NCI-H2107 (cell line): Measurements from ENCODE around the gene RIPOR3.
"Not testable (repeated sequence)": the region's sequence is repeated elsewhere in the genome, so short reads cannot be mapped to it uniquely, and the experiment has no call there.

ENCODE experiments used
- DNase-seq: peaks from one replicate; lab custom pipeline; 2025; lab: John Stamatoyannopoulos, UW

Gene RIPOR3

DNA sequence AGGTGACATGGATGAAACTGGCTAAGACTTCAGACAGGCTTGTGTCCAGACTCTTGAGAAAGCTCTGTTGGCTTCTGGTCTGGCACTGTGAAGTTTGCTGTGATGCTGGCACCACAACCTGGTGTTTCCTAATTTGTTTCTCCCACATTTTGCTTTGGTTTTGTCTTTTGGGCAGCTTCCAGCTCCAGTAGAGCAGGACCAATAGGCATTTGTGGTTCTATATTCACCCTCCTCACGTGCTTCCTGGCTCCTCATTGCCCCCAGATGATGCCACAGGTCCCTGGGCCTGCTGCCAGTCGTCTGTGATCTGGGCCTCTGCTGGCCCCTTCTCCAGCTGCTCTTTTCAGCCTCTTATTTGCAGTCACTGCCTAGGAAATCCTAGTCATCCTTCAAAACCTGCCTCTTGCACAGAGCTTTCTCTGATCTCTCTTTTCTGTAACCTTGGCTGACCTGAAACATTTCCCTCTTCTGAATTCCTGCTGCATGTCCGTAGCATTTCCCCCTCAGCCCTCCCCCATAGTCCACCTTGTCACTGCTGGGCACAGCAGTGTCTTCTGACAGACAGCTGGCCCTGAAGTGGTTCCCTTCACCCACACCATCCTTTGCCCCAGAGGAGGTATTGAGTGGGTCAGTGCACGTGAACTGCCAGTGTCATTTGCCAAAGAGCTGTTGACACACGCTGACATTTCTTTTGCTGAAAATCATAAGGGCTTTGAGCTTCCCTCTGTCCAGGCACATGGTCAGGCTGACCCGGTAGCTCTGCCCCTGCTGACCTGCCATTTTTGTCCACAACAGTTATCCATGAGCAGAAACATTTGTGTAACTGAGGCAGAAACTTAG lies 118.2 kb downstream of the RIPOR3 start:
- no peak for DNase-seq

DNA sequence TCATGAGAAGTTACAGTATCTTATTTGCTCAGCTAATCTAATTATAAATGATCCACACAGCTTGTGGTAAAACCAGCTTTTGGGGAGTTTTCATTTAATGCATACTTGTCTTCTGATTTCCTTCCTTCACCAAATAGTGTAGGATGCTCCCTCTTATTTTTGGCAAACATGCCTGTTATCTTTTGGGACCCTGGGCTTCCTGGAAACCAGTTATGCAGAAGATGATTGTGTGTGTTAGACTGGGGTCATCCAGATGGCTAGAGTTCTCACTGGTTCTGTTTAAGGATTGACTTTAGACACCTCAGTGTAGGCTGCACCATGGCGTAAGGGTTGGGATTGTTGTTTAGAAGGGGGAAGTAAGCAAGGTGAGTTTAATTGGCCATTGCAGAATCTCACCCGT lies 119.9 kb downstream of the RIPOR3 start:
- DNase-seq = no peak

DNA sequence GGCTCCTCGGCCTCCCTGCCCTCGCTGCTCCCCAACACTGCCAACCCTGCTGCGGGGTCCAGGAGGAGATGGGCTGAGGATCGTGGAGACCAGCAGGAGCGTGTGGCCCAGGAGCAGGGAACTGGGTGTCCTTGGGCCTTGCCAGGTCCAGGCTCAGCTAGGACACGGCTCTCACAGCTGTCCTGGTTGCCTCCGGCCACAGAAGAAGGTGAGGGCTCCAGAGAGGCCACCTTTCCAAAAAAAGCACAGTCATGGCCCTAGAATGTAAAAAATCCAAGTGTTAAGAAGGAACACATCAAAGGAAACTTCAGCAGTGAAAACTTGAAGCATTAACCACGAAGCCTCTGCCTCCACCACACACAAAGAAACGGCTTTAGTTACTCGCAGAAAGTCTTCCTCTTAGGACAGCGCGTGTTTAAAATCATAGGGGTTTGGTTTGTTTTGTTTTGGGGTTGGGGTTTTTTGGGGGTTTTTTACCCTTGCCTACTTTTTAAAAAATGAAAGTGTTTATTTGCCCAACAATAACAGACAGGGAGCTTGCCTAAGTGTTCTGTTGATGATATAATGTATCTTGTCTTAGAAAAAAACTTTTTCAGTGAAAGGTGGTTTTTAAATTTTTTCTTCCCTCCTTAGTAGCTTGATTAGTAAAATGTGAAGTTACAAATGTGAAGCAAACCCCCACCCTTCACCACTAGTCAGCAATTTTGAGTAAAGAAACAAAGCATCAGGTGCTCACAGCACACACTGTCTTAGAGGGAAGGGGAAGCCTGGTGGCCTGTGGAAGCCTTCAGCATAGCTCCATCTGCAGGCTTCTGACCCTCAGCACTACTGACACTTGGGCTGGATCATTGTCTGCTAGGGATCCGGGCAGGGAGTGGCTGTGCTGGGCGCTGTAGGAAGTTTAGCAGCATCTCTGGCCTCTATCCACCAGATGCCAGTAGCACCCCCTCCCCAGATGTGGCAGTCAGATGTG lies 121.2 kb downstream of the RIPOR3 start:
- no peak for DNase-seq

DNA sequence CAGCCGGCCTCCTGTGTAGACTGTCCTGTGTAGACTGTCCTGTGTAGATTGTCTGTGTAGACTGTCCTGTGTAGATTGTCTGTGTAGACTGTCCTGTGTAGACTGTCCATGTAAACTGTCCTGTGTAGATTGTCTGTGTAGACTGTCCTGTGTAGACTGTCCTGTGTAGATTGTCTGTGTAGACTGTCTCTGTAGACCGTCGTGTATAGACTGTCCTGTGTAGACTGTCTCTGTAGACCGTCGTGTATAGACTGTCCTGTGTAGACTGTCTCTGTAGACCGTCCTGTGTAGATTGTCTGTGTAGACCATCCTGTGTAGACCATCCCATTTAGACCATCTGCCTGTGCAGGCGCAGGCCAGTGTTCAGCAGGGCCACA lies 121.9 kb downstream of the RIPOR3 start:
- DNase-seq = not testable (repeated sequence)

DNA sequence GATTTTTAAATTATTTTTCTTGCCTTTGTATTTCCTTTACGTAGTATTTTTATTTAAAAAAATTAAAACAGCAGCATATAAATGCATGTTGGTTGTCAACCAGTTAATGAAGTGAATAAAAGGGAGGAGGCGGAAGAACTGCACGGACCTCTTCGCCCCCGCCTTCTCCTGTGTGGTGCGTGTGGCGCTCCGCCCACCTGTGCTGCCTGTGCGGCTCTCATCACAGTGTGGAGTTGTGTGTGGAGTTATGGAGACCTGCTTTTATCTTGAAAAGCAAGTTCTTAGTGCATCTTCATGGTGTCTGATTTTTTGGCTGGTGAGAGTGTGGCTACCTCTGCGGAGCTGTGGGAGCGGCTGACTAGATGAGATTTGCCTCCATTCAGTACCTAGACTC lies 122.8 kb downstream of the RIPOR3 start:
- no peak for DNase-seq

DNA sequence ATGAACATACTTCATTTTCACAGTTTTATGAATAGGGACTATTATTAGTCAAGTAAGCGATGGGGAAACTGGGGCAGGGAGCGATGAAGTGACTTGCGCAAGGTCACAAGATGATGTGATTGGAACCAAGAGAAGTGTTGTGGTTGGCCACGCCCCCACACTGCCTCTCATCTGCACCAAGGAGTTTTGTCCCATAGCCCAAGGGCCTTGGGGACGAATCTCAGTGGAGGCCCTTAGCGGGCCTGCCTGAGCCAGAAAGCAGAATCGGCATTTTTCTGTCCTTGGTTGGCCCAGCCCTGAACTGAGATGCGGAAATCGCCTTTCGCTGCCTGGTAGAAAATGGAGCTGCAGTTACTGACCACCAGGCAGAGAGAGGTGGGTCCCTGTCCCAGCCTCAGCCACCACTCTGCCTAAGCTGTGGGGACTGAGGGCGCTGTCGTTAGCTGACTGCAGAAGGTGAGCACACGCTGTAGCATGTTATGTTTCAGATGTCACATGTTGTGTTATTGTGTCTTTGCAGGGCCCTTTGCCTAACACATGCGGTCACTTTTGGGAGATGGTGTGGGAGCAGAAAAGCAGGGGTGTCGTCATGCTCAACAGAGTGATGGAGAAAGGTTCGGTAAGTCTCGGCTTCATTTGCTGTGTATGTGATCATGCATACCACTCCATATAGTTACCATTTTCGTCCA lies 123.3 kb downstream of the RIPOR3 start:
- no peak for DNase-seq

DNA sequence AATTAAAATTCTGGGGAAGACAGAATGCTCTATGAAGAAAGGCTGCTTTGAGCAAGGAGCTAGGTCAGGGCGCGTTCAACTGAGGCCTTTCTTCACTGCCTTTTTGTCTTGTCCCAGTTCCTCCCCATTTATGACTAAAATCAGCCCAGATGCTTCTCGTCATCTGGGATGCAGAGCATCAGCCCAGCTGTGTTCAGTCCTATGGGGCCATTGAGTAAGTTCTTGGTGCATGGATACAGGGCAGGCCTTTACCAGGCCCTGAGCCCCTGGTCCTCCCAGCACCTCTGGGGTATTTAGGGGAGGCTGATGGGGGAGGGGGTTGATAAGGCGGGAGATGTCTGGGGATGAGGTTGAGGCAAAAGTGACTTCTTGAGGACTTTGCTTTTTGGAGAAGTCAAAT lies 125.5 kb downstream of the RIPOR3 start:
- no peak for DNase-seq

DNA sequence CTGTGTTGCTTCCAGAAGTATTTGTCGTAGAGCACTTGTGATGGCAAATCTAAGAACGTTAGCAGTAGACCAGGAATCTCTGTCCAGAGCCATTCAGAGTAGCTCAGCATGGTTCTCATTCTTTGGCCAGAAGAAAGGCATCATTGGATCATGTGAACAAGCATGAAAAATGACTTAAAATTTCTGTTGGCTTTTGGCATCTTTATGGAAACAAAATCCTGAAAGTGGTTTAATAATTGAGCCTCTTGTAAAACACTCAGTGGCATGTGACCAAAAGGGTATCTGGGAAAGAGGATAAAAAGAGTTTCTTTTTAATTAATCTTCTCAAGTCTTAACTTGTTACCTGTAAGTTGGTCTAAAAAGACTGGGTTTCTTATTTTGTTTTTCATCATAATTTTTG lies 126.0 kb downstream of the RIPOR3 start:
- DNase-seq = no peak

DNA sequence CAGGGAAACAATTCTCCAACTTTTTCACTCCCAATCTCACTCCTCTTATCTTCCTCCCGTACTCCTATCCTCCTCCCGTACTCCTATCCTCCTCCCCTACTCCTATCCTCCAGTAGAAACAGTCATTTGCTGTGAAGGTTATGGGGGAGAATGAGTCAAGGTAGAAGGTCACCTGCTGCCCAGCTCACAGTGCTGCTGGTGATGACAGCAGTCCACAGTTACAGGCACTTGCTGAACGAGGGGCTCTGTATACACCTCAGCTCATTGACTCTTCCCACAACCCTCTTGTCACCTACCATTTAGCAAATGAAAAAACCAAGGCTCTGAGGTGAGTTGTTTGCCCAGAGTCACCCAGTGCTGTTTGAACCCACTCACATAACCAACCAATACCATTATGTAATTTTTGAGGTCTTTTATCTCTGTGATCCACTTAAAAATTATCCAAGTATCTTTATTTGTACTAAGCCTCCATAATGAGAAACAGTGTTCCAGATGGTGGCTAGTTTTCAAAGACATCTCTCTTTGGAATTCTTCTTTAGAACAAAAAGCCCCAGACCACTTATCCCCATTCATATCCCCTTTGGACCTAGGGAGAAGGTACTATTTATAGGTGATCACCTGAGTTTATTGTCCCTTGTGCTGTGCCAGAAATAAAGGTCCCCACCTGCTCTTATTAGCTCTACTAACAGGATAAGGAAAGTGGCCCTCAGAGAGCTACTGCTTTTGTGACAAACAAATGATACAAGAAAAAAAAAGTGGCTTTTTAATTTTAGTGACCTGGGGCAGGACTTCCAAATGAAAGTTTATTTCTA lies 128.0 kb downstream of the RIPOR3 start:
- DNase-seq = no peak

DNA sequence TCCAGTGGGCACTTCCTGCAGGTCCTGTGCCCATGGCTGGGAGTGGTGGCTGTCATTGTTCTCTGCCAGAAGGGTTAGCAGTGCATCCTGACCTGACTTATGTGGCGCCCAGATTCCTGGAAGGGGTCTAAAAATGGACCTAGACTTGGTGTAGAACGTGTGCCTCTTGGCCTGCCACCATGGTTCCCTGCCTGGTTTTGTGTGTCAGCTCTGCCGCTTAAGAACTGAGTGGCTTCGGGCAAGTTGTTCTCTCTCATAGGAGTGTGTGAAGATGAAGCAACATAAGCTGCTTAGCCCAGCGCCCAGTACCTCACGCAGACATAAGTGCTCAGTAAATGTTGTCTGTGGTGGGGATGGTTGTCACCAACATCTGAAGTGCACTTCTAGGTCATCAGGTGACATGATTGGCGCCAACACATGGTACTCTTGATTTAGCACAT lies 129.1 kb downstream of the RIPOR3 start:
- DNase-seq = no peak

DNA sequence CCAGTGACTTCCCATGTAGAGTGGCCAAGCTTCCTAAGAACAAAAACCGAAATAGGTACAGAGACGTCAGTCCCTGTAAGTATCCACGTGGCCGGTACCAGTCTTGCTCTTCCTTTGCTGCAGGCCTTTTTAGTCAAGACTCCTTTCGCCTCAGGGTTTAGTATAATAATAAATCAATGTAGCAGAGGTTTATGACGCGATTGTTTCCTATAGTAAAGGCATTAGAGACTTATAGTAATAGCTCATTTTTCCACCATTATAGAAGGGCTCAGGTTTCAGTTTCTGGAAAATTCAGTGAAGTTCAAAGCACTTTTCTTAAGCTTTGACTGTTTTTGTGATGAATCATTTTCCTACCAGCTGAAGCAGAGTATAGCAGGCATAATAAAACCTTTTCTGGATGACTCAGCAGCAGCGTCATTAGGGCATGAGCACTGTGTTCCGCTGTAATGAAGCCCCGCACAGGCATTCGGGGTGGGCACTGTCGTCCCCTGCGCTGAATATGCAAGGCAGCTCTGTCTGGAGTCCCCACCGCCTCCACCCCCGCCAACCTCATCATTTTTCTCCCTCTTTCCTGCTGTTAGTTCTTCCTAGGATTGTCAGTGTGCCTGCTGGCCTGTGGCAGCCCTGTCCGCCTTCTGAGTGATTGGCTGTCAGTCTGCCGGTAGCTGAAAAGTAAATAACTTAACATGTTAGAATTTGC lies 129.8 kb downstream of the RIPOR3 start:
- no peak for DNase-seq

DNA sequence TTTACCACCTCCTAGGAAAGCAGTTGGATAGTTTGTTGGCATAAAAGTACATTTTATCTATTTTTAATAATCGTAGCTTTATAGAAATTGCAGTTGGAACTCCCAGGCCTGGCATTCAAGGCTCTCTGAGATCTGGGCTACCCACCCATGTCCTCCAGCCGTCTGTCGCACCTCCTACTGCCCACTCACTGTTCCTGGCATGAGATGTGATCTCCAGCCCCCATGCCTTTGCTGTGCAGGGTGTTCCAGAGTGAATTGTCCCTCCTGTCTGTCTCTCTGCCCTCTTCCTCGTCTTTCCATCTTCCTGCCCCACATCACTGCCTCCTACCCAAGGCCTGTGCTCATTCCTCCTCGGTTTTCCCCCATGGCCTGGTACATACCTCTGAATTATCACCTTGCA lies 130.5 kb downstream of the RIPOR3 start:
- no peak for DNase-seq

DNA sequence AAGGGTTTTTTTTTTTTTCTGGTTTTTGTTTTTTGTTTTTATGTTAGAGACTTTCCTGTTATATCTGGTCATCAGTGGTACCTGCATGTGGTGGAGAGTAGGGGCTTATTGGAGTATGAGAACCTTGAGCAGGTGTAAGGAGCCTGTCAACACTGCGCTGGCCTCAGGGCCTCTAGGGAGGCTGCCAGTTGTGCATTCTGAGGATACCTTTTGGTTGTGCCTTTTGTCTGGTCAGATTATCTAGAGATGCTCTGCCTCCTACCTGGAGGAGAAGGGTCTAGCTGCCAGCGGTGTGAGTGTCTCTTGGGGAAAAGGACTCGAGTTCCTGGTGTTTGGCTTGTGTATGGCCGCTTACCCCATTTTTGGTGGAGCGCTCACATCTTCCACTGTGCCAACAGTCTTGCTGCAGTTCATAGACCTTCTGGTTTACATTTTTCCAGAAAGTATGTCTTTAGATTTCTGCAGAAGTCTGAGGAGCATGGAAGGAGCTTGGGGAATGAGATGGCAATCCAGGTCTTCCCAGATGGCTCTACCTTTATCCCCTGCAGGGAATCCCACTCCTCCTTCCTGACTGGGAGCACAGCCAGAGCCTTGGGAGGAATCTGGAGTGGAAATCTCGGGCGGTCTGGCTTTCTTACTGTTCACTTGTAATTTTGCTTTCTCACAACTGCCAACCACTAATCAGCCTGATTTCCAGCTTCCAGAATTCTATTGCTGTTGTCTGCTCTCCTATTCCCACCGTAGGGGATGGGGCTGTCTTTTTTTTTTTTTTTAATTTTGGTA lies 131.3 kb downstream of the RIPOR3 start:
- no peak for DNase-seq

DNA sequence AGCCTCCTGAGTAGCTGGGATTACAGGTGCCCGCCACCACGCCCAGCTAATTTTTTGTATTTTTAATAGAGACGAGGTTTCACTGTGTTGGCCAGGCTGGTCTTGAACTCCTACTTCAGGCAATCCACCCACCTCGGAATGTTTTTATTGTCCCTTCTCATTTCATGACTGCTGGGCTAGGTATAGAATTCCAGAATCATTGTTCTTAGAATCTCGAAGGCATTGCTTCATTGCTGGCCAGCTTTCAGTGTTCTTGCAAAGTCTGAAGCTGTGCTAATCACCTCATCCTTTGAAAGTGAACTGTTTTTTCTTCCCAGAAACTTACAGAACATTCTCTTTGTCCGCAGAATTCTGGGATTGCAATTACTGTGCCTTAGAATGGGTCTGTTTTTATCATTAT lies 132.2 kb downstream of the RIPOR3 start:
- no peak for DNase-seq

DNA sequence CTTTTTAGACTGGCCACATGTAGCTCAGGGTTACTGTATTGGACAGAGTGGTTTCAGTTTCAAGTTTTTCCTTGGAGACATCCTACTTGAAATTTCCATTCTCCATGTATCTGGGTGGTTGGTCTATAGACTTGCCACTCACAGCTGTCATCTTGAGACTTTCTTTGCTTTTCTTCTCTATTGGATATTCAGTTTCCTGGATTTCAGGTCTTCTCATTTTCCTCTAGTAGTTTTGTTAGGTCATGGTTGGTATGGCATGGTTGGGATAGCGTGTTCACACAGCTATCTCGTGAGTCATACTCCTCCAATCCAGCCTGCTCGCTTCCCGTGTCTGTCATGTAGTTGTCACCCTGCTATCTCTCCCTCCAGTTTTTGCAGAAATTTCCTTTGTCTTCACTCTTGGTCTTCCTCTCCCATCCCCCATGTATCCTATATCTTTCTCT lies 132.8 kb downstream of the RIPOR3 start:
- DNase-seq = no peak

DNA sequence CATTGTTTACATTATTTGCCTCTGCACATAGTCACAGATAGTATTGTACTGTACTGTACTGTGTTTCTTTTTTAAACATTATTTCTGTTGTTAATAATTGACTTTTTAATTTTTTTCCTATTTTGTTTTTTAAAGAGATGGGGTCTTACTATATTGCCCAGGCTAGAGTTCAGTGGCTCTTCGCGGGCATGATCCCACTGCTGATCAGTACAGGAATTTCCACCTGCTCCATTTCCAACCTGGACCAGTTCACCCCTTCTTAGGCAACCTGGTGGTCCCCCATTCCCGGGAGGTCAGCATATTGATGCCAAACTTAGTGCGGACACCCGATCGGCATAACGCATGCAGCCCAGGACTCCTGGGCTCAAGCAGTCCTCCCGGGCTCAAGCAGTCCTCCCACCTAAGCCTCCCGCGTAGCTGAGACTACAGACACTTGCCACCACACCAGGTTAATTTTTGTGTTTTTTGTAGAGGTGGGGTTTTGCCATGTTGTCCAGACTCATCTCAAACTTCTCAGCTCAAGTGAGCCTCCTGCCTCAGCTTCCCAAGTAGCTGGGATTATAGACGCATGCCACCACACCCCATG lies 133.7 kb downstream of the RIPOR3 start:
- no peak for DNase-seq

DNA sequence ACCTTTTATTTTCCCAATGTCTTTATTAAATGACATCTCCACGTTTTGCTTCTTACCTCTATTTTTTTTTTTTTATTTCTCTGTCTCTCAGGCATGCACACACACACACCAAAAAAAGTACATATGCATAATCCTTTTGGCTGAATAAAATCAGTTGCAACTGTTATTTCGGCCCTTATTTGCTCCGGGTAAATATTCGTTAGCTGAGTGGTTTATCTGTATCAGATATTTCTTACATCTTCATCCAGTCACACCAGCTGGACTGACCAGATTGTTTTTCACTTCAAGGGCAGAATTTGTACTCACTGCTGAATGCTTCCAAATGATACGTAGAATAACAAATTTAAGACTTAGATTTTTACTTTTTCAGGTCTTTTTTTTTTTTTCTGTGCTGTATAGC lies 135.7 kb downstream of the RIPOR3 start:
- DNase-seq = no peak

DNA sequence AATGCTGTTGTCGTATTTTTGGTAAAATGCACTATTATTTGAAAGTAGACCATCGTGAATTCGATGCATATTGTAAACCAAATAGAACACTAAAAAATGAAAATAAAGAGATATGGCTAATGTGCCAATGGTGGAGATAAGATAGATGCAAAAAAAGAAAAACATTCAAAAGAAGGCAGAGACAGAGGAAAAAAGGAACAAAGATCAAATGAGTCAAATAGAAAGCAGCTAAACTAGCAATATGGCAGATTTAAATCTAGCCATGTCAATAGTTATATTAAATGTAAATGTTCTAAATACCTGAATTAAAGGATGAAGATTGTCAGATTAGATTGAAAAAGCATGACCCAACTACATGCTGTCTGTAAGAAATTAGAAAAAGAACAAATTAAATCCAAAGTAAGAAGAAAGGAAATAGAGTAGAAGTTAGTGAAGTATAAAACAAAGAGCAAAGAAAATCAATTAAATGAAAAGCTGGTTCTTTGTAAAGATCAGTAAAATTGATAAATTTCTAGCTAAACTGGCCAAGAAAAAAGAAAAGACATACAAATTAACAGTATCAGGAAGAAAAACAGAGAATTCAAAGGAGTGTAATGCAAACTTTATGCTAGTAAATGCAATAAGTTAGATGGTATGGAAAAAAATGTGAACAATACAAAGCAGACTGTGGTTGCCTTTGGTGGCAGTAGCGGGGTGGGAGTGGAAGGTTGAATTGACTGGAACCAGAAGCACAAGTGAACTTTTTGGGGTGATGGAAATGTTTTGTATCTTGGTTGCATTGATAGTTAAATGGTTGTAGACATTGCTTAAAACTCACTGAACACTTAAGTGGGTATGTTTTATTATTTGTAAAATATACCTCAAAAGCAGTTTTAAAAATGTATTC lies 136.4 kb downstream of the RIPOR3 start:
- DNase-seq = no peak

DNA sequence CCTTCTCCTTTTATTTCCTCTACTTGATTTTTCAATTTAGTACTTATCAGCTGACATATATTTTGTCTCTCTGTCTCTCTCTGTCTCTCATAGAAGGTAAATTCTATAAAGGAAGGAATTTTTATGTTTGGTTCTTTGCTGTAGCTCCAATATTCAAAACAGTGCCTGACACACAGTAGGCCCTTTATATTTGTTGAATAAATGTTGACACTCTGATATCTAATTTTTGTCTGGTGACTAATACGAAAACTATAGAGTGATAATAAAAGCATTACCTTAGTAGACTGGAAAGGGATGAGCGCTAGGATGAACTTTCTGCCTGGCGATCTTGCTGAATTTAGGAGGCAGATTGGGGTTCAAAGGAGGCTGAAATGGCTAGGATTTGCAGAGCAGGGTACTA lies 138.4 kb downstream of the RIPOR3 start:
- no peak for DNase-seq
